Measurements from ENCODE around the gene RTP3. TPM values are rescaled to one million over a fixed set of nuclear protein-coding genes. Genes with fewer than 3 reads are reported as not detected.

Gene RTP3
- total RNA-seq, 4 donors from 2014 or later, result not detected

DNA sequence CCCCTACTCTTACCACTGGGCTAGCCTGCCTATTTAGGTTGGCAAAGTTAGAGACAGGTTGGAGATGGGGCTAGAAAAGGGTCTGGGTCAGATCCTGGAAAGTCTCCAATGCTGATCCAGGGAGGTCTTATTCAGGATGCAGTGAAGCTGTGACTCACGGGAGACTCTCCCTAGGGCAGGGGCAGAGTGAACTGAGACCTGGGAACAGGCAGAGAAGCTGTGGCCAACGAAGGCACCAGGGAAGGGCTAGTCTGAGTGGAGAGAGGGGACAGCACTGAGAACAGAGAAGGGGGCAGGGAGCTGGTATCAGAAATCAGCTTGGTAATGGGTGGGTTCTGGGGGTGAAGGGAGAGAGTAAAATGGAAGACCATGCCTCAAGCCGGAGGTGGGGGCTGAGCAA is 35.3 kb upstream of the RTP3 start:
- intact Hi-C loops (cut with DNase I; ENCODE audit: low total_unique reads), result no loop called here
- WGBS, 2 donors, result 57 to 72% methylated on average over 3 of the region's 3 CpGs
- no peak for TF ChIP-seq POLR2A (IDR thresholded peaks at IDR 0.05)
- TF ChIP-seq, protein P1, sequence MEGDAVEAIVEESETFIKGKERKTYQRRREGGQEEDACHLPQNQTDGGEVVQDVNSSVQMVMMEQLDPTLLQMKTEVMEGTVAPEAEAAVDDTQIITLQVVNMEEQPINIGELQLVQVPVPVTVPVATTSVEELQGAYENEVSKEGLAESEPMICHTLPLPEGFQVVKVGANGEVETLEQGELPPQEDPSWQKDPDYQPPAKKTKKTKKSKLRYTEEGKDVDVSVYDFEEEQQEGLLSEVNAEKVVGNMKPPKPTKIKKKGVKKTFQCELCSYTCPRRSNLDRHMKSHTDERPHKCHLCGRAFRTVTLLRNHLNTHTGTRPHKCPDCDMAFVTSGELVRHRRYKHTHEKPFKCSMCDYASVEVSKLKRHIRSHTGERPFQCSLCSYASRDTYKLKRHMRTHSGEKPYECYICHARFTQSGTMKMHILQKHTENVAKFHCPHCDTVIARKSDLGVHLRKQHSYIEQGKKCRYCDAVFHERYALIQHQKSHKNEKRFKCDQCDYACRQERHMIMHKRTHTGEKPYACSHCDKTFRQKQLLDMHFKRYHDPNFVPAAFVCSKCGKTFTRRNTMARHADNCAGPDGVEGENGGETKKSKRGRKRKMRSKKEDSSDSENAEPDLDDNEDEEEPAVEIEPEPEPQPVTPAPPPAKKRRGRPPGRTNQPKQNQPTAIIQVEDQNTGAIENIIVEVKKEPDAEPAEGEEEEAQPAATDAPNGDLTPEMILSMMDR (IDR thresholded peaks at IDR 0.05), result no peak
- no peak overlapping the region for H3K4me3 ChIP-seq (ENCODE audit: low read depth, poor library complexity, severe bottlenecking)
- DNase-seq (ENCODE audit: low spot score in 2 of 2), result peak in 1 of 2 donors; percentile 72

DNA sequence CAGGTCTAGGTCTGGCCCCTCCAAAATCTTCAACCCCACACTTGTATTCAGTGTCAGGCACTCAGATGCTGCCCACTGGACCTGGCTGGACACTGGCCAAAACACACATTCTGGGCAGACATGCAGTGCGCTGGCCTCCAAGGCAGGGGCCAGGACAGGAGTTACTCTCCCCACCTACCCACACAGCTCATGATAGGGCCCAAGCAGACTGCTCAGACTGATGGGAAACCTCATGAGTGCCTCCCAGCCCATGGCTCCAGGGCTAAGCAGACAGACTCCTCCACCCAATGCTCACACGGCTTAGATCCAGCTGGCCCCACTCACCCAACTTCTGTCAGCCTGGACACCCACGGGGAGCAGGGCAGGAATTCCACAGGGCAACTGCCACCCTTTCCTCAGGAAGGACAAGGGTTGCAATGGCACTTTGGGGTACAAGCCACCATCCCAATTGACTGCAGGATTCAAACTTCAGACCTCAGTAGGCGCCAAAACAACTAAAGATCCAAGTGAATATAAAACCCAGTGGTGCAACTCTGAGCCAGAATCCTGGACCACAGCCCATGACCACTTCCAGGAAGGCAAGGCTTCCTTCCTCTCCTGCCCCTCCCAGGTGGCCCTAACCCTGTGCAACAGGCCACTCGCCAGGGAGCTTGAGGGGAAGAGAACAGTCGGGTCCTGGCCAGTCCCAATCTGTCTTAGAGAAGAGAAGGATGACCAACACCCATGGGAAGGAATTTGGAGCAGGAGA is 34.5 kb upstream of the RTP3 start:
- DNase-seq (ENCODE audit: low spot score in 2 of 2), result peak in 1 of 2 donors; percentile 83
- no peak overlapping the region for H3K4me3 ChIP-seq (ENCODE audit: low read depth, poor library complexity, severe bottlenecking)
- intact Hi-C loops (cut with DNase I; ENCODE audit: low total_unique reads), result no loop called here
- 46 to 67% methylated on average over 5 to 6 of the region's 6 CpGs for WGBS, 2 donors
- TF ChIP-seq, protein P1 (IDR thresholded peaks at IDR 0.05), result no peak
- TF ChIP-seq POLR2A (IDR thresholded peaks at IDR 0.05), result no peak

DNA sequence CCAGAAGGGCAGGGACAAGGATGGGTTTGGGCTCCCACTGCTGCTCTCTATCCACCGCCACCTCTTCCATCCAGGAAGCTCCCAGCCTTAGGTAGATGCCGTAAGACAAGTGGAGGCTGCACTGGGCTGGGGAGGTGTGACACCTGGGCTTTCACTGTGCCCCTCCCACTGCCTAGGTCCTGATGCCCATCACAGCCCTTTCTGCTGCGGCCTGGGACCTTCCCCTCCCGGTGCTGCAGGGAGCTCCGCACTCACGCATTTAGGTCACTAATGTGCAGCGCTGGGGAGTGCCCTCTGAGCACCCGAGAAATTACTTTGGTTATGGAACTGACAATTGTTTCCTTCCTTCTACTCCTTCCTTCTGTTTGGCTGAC is 33.9 kb upstream of the RTP3 start:
- DNase-seq (ENCODE audit: low spot score in 2 of 2), result peak in 1 of 2 donors; percentile 83
- TF ChIP-seq, protein P1 (IDR thresholded peaks at IDR 0.05), result no peak
- no peak for TF ChIP-seq POLR2A (IDR thresholded peaks at IDR 0.05)
- 78 to 83% methylated on average over 8 of the region's 8 CpGs for WGBS, 2 donors
- H3K4me3 ChIP-seq (ENCODE audit: low read depth, poor library complexity, severe bottlenecking), result no peak overlapping the region
- intact Hi-C loops (cut with DNase I; ENCODE audit: low total_unique reads), result no loop called here

DNA sequence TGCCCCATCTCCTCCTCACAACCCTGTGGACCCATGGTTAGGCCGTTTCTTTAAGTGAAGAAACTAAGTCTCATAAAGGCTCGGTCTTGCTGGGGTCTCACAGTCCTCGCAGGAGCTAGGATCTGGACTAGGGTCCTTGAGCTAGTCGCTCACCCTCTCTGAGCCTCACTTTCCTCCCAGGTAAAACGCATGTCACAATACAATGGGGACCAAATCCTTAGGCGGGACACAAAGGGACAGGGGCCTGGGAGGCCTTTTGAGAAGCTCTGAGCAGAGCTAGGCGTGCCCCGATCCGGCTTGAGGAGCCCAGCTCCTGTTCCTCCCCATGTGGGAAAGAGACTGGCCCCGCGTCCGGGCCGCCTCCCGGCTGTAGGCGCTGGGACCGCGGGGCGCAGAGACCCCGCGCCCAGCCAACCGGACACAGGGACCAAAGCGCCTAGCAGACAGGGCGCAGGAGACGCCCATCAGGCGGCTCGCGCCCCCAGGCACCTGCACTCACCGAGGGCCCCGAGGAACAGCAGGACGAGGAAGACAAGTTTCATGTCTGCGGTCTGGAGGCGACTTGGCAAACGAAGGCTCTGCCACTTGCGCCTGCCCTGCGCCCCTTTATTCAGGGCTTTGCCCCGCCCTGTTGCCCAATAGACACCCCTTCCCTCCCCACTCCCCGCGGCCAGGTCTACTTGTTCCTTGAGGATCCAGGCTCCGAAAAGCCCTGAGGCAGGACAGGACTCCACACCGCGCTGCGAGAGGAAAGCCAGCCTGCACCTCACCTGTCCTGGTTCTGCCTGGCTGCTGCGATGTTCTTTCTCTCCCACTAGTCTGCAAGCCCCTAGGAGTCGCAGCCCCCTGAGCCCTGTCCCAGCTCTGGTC is 33.2 kb upstream of the RTP3 start, which contains the start of gene LTF:
Gene LTF (minus strand): TSS at position 580 of the 870 bp plus-strand sequence. CDS start 38 bp downstream, at position 542.
- TF ChIP-seq, protein P1 (IDR thresholded peaks at IDR 0.05), result no peak
- TF ChIP-seq POLR2A (IDR thresholded peaks at IDR 0.05), result no peak
- peak in 1 of 2 donors; percentile 82 for DNase-seq (ENCODE audit: low spot score in 2 of 2)
- intact Hi-C loops (cut with DNase I; ENCODE audit: low total_unique reads), result no loop called here
- H3K4me3 ChIP-seq (ENCODE audit: low read depth, poor library complexity, severe bottlenecking), result no peak within 1 kb of the TSS
- WGBS, 2 donors, result 26 to 29% methylated on average over 39 to 40 of the region's 44 CpGs

DNA sequence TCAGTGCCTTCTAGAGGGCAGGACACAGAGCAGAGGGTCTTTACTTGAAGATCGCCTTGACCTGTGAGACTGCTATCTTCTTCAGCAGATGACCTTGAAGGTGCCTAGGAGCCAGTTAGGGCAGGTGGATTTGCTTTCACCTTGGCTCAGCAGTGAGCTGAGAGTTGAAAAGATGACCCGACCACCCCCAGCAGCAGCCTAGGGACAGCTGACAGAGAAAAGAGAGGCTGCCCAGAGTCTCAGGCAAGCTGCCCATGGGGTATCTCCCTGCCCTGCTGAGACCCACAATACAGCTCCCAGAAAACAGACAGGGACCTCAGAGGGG is 32.6 kb upstream of the RTP3 start:
- WGBS, 2 donors, result 57 to 69% methylated on average over 2 of the region's 2 CpGs
- TF ChIP-seq, protein P1 (IDR thresholded peaks at IDR 0.05), result no peak
- no peak for TF ChIP-seq POLR2A (IDR thresholded peaks at IDR 0.05)
- intact Hi-C loops (cut with DNase I; ENCODE audit: low total_unique reads), result no loop called here
- no peak overlapping the region for H3K4me3 ChIP-seq (ENCODE audit: low read depth, poor library complexity, severe bottlenecking)
- DNase-seq (ENCODE audit: low spot score in 2 of 2), result no peak
